ENCODE data around the gene PEX3.
"Not testable (repeated sequence)": the region's sequence is repeated elsewhere in the genome, so short reads cannot be mapped to it uniquely, and the experiment has no call there.

PEX3 gene

DNA sequence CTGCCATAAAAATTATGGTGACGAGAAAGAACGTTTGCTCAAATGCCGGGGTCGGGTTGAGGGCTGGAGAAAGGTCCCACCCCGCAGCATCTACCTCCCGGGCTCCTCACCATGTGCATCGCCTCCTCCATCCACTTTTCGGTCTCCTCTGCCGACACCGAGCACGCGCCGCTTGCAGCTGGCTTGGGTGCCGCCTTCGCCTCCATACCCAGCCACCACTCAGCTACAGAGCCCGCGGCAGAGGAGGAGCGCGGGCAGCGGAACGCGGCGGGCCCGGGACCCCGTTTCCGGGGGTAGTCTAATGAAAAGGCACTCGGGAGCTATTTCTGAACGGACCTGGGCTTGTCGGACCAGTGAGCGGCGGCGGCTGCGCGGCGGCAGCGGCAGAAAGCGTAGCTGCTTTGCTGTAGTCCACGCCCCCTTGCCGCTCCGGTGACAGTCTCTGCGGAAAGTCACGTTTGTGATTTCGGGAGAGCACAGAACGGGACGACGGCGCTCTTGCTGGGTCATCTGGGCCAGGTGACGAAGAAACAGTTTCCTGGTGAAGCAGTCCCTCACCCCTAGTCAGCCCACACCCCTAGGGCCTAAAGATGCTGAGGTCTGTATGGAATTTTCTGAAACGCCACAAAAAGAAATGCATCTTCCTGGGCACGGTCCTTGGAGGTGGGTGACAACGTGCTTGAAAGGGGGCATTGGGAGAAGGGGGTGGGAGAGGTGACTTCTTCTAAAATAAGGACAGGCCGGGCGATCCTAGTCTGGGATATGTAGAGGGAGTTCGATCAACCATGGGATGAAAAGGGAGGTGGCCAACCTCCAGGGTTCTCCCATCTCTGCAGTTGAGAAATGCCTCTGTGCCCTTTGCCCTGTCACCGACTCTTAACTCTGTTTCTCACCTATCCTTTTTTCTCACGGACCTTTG, at the start of gene PEX3, which contains the start of gene ADAT2:
Gene PEX3 (plus strand): TSS at position 353 of the 919 bp plus-strand sequence. CDS start 238 bp downstream, at position 591.
Gene ADAT2 (minus strand): TSS at position 243 of the 919 bp plus-strand sequence. CDS start 37 bp downstream, at position 206.
- DNase-seq: peak; percentile 57 to 93

DNA sequence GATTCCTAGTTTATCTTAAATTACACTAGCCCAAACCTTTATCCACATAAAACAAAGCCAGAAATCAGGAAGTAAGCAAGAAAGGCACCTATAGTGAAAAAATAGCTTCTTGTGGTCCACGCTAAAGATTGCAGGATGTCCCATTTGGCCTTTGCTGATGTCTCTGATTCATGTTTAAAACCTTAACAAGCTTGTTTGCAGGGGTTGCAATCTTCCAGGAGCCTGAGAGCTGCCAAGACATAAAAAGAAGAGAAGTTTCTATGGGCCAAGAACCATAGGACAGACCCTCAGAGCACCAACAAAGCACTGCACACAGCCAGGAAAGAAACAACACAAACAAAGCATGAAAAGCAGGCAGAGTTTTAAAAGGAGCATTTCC, 49.5 kb upstream of the PEX3 start:
- DNase-seq: no peak

DNA sequence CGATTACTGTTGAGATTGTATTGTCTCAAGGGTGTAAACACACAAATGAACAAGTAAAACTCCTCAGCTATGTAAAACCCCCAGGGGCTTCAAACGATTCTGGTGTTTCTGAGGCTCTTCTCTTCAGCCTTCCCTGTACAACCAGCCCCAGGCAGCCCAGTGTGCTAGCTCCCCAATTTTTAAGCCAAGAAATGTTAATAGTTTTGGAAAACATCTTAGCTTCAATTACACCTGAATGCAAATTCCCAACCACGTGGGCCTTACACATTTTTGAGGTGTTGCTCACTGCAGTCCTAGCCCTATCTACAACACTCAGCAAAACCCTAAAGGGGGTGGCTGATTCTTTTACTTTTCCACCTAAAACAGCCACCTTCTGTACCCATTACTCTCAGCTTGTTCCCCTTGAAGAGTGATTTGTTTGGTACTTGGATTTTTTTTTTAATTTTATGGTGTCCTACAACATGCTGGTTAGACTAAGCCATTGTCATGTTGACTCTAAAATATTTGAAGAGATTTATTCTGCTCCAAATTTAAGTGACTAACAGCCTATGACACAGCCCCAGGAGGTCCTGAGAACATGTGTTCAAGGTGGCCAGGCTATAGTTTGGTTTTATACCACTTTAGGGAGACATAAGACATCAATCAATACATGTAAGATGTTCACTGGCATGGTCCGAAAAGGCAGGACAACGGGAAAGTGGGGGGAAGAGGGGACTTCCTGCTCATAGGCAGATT, 48.8 kb upstream of the PEX3 start:
- DNase-seq: no peak

DNA sequence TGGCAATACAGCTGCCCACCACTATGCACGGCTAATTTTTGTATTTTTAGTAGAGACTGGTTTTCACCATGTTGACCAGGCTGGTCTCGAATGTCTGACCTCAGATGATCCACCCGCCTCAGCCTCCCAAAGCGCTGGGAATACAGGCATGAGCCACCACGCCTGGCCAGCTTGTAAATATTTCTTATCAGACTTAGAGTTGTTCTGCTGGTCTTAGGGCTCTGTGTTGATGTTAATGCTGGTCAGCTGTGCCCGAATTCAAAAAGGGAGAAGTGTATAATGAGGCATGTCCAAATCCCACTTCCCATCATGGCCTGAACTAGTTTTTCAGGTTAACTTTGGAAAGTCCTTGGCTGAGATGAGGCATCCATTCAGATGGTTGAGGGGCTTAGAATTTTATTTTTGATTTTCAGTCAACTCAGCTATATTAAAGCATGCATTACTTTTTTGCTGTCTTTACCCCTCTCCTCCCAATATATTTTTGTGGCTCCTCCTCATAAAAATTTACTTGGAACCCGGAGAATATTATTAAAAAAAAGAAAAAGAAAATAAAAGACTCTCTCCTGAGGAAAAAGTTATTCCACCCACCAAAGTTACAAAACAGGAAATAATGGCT, 47.8 kb upstream of the PEX3 start:
- no peak for DNase-seq

DNA sequence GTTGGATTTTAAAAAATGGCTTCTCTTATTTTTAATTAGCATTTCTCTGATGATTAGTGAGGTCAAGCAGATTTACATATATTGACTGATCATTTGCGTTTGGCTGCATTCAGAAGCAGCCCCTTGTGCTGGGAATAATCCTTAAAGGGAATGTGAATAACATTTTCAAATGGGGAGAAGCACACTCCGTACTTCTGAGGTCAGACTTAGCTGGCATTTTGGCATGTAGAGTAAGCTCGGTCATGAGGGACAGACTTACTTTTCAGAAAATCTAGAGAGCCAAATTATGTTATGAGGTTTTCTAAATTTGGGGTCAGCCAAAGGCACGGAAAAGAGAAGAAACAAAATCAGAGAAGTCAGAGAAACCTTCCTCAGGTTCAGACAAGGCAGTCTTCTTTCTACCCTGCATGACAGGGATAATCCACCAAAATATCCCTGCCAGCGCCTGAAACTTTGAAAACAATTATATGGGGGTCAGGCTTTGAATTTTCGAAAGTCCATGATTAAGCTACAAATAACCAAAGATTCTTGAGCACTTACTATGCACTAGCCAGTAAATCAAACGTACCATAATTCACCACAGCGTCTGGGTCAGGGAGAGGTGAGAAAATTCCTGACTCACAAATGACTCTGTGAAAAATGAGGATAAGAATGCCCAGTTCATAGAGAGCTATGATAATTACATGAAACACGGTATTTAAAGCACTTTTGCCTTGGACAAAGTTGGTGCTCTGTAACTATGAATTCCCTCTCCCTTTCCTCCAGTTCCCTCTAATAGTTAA, 45.0 kb upstream of the PEX3 start:
- no peak for DNase-seq

DNA sequence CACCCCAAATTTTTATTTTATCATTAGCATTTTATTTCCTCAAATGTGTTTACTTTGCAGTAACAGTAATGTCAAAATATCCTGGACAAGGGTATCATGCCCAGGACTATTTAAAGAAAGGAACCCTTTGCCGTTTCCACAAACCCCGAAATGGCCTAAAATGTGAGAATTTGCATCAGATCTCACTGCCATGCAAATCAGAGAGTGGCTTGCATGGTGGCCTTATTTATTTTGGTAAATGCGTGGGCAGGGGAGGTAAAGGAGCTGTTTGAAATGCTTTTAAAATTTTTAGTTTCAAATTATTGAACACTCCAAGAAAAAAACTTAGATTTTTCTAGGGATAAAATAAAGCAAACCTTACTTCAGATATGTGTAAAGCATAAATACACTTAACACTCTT, 43.9 kb upstream of the PEX3 start:
- no peak for DNase-seq

GRCh38 chr6:143408151-143408786, 42.3 kb upstream of the PEX3 start:
- DNase-seq: no peak

- DNase-seq: peak; percentile 47 to 63
Observed at GRCh38 chr6:143408787-143409162, 41.8 kb upstream of the PEX3 start.

GRCh38 chr6:143410859-143411270, 39.7 kb upstream of the PEX3 start:
- DNase-seq: no peak

DNA sequence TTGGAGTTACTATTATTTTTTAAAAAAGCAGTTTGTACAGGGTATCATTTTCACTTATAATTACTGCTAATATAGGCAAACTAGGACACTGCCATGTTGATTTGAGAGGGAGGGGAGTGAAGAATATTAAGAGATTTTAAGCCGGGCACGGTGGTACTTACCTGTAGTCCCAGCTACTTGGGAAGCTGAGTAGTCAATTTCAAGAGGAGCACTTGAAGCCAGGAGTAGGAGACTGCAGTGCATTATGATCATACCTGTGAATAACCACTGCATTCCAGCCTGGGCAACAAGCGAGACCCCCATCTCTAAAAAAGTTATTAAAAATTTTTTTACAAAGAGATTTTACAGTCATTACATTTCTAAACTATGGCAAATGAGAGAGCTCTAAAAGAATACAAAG, 35.8 kb upstream of the PEX3 start:
- DNase-seq: no peak

DNA sequence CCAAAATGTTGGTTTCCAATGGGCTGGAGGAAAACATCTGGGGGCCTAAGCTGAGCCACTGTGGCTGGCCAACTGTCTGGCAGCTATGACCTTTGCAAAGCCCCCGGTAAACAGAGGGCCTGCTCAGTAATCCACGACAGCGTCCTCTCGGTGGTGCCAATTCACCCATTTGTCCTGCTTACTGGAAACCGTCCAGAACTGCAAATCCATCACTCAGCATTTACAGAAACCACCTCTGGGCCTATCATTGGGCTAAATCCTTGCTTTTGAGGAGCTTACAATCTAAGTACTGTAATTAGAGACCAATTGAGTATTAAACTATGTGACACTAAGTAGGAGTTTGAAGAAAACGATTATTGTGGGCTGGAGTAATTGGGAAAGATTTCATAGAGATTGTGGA, 31.1 kb upstream of the PEX3 start:
- DNase-seq: no peak

DNA sequence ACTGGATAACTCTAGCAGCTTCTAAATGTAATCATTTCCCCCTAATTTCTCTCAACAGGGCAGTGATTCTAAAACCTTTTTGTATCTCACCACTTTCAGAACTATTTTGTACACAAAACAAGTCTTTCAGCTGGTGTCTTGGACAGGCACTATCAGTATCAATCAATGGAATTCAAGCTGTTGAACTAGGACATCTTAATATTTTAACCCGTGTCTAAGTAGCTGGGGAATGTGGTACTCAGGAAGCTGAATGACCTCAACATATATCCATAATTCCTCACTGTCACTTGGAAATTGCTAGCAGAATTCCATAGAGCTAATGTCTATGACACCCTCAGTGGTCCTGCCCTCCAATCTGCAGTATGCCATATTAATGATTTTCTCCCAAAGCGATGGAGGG, 24.6 kb upstream of the PEX3 start:
- no peak for DNase-seq

- DNase-seq: peak; percentile 33 to 84
Observed at GRCh38 chr6:143427109-143427817, 23.3 kb upstream of the PEX3 start.

DNA sequence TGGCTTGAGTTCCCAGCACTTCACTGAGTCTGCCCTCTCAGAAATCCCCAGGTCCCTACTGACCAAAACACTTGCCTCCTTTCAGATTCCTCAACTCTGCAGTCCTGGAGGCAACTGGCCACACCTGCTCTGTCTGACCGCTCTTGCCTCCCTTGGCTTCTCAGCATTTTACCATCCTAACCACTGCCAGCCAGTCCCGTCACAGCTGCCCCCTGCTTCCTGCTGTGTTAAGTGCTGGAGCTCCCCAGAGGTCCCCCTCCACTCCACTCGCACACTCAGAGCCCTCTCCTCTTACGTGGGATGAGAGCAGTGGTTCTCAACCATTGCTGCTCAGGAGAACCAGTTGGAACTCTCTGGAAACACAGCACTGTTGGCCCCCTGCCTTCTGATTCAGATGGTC, 20.6 kb upstream of the PEX3 start:
- DNase-seq: no peak

GRCh38 chr6:143431226-143431625, 19.4 kb upstream of the PEX3 start:
- no peak for DNase-seq

- DNase-seq: no peak
Observed at GRCh38 chr6:143432588-143432987, 18.0 kb upstream of the PEX3 start.

DNA sequence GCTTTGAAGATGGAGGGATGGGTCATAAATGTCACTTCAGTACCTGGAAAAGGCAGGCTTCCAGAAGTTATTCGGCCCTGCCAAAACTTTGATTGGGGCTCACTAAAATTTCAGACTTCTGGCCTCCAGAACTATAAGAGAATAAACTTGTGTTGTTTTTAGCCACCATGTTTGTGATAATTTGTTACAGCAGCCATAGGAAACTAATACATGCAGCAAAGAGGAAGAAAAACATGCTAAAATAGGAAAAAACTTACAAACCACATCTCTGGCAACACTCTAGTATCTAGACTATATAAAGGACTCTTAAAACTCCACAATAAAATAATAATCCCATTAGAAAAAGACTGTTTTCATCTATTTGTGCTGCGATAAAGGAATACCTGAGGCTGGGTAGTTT, 9.6 kb upstream of the PEX3 start:
- DNase-seq: no peak

- no peak for DNase-seq
Observed at GRCh38 chr6:143441680-143442545, 8.7 kb upstream of the PEX3 start.

GRCh38 chr6:143443096-143443495, 7.5 kb upstream of the PEX3 start:
- no peak for DNase-seq

GRCh38 chr6:143447865-143448264, 2.7 kb upstream of the PEX3 start:
- not testable (repeated sequence) for DNase-seq
